Stomach (tissue), 9 donors: ENCODE data around the gene SORCS2. TPM values are rescaled to one million over a fixed set of nuclear protein-coding genes. Genes with fewer than 3 reads are reported as not detected.

Experiments
- DNase-seq, 2 donors: peaks; one replicate each; pipeline versions ENCODE4 v3.0.0 to v3.0.0-alpha.2; 2013 to 2019
- H3K27ac ChIP-seq, 5 donors: fragments of 200-600 bp in 4 of 5; sonication (generic) in 4 of 5; one replicate each; pipeline ENCODE4 v1.5.1; 2013 to 2019; ENCODE audit warnings: mild to moderate bottlenecking in 1 of 5, moderate library complexity in 1 of 5
- H3K27me3 ChIP-seq, 3 donors: fragments of 200-600 bp; sonication (generic); one replicate each; pipeline ENCODE4 v1.5.1; 2017 to 2019; ENCODE audit warnings: mixed run types in 1 of 3
- H3K36me3 ChIP-seq, 4 donors: fragments of 200-600 bp; sonication (generic); 1 replicate in 3 of 4; 2 replicates in 1 of 4; pipeline ENCODE4 v1.5.1; 2016 to 2019
- H3K4me1 ChIP-seq, 4 donors: fragments of 200-600 bp; sonication (generic); one replicate each; pipeline ENCODE4 v1.5.1; 2016 to 2019
- H3K4me3 ChIP-seq, 4 donors: fragments of 200-600 bp; sonication (generic) in 3 of 4; one replicate each; pipeline ENCODE4 v1.5.1; 2016 to 2019; ENCODE audit warnings: mild to moderate bottlenecking in 1 of 4
- H3K9me3 ChIP-seq, 4 donors: fragments of 200-600 bp; sonication (generic); one replicate each; pipeline ENCODE4 v1.5.1; 2016 to 2019
- CTCF ChIP-seq, 7 experiments: fragments of 450-650 bp in 4 of 7; fragments of 200-600 bp in 3 of 7; sonication (generic) in 3 of 7; IDR thresholded peaks; one replicate each; pipeline ENCODE4 v1.5.1; 2016 to 2019; ENCODE audit warnings: antibody characterized with exemption in 7 of 7, control low read depth in 2 of 7, mild to moderate bottlenecking in 1 of 7
- EP300 ChIP-seq: sonication (generic); formaldehyde crosslinking; IDR thresholded peaks from one replicate; pipeline ENCODE4 v1.6.1; 2017; ENCODE audit warnings: antibody characterized with exemption
- POLR2A ChIP-seq, 4 donors: fragments of 450-650 bp; IDR thresholded peaks; one replicate each; pipeline ENCODE4 v1.6.1; 2016; ENCODE audit warnings: antibody characterized with exemption in 4 of 4, control low read depth in 2 of 4, mild to moderate bottlenecking in 1 of 4, moderate library complexity in 1 of 4
- POLR2AphosphoS5 ChIP-seq, 3 donors: sonication (generic); formaldehyde crosslinking; IDR thresholded peaks; one replicate each; pipeline ENCODE4 v1.6.1; 2016; ENCODE audit warnings: antibody characterized with exemption in 3 of 3
- WGBS, 5 donors: extraction: QIAGEN DNeasy Blood & Tissue Kit in 3 of 5; methylation state at CpG; one replicate each; pipeline versions ENCODE4 v1.1.5 to v1.1.7; 2013 to 2018; 5-methylcytosine and 5-hydroxymethylcytosine counted together
- intact Hi-C: fragments of 100-400 bp; cut with DNase I; formaldehyde crosslinking; loops from one replicate; pipeline ENCODE4 v1.15.1; 2023; ENCODE audit warnings: low total_unique reads
- polyA plus RNA-seq, 3 donors: library from polyadenylated mRNA; stranded (reverse); fragments of 200-250 nt; gene quantifications; one replicate each; pipeline ENCODE4 v1.2.3, GENCODE V29; 2013
- total RNA-seq, 5 donors: library from RNA; depleted of rRNA; stranded (reverse); fragments of >200 nt; gene quantifications; one replicate each; pipeline versions ENCODE4 v1.1.0 to v1.2.3, GENCODE V29; 2014 to 2016
- donor health status: healthy with polysubstance abuse.
- donor health status: Bipolar disorder and iron deficiency.
- donor health status: healthy.

The SORCS2 gene
- total and polyA plus RNA-seq, 8 donors: under 0.01 to 13.0 (median 0.50) TPM; not detected in 1

DNA sequence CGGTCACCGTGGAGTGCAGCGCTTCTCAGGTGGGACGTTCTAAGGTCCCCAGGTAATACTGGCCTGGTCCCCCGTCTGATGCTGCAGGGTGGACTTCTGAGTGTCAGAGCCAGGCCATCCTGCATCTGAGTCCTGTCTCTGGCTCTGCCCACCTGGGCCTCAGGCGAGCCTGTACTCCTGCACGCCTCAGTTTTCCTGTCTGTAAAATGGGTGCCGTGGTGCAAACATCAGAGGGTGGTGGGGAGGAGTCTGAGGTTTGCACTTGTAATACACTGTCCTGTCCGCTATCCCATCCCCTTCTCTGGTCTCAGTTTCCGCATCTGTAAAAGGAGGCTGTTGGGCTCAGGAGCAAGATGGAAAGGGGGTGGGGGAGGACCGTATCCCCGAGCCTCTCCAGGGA is 41.3 kb downstream of the SORCS2 start:
- no peak overlapping the region for H3K27ac ChIP-seq
- peaks cover 0 to 6% (median 4%) of the 10 kb centered on the region in 4 donors for H3K9me3 ChIP-seq
- H3K4me1 ChIP-seq: peaks cover 0 to 7% (median 0%) of the 10 kb centered on the region in 4 donors
- H3K4me3 ChIP-seq: no peak overlapping the region
- DNase-seq: no peak
- WGBS, 5 donors: 67 to 92% (median 87%) methylated on average over 1 to 12 of the region's 12 CpGs
- intact Hi-C loops: no loop called here
- TF ChIP-seq POLR2A (IDR thresholded peaks at IDR 0.05) (no peak), EP300 (no peak), POLR2AphosphoS5 (IDR thresholded peaks at IDR 0.05) (no peak), CTCF (IDR thresholded peaks at IDR 0.05) (no peak)
- no peaks in the 10 kb centered on the region for H3K36me3 ChIP-seq
- H3K27me3 ChIP-seq: peaks cover 0 to 9% (median 6%) of the 10 kb centered on the region in 3 donors

DNA sequence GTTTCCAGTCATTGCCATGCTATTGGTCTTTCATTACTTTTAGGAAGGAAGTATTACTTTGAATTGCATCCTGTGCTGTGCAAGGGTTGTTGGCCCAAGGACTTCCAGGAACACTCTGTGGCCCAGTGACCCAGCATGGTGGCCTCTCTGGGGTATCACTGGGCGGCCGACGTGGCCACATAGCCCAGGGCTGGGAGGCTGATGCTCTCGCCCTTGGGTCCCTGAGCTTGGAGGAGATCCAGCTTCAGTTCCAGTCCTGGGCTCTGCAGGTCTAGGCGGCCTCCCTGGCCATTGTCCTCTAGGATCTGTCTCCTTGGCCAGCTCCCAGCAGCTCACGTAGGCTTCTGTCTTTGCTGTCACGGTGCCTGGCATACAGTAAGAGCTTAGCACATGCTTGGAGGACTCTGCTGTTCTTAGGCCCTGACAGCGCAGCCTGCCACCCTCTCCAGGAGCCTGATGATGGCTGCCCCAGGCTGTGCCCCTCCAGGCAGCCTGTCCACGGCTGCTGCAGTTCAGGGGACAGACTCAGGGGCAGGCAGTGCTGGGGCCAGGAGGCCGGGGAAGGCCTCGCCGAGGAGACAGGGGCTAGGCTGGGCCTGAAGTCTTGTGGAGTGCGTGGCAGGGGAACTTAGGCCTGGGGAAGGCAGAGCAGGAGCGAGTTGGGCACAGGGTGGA is 42.2 kb downstream of the SORCS2 start:
- H3K36me3 ChIP-seq: no peaks in the 10 kb centered on the region
- H3K4me3 ChIP-seq: no peak overlapping the region
- intact Hi-C loops: no loop called here
- peaks cover 0 to 18% (median 6%) of the 10 kb centered on the region in 3 donors for H3K27me3 ChIP-seq
- WGBS, 5 donors: 68 to 89% (median 82%) methylated on average over 10 to 14 of the region's 14 CpGs
- peaks cover 0 to 12% (median 7%) of the 10 kb centered on the region in 4 donors for H3K9me3 ChIP-seq
- H3K27ac ChIP-seq: no peak overlapping the region
- peaks cover 0 to 7% (median 0%) of the 10 kb centered on the region in 4 donors for H3K4me1 ChIP-seq
- TF ChIP-seq CTCF (IDR thresholded peaks at IDR 0.05): no peak
- TF ChIP-seq EP300: no peak
- no peak for TF ChIP-seq POLR2AphosphoS5 (IDR thresholded peaks at IDR 0.05)
- no peak for TF ChIP-seq POLR2A (IDR thresholded peaks at IDR 0.05)
- DNase-seq: no peak

GRCh38 chr4:7235030-7235380 is 42.7 kb downstream of the SORCS2 start:
- intact Hi-C loops: no loop called here
- H3K9me3 ChIP-seq: peaks cover 0 to 12% (median 7%) of the 10 kb centered on the region in 4 donors
- peaks cover 0 to 18% (median 6%) of the 10 kb centered on the region in 3 donors for H3K27me3 ChIP-seq
- no peak for DNase-seq
- TF ChIP-seq POLR2A (IDR thresholded peaks at IDR 0.05): no peak
- TF ChIP-seq POLR2AphosphoS5 (IDR thresholded peaks at IDR 0.05): no peak
- no peak for TF ChIP-seq EP300
- TF ChIP-seq CTCF (IDR thresholded peaks at IDR 0.05): no peak
- no peak overlapping the region for H3K27ac ChIP-seq
- no peaks in the 10 kb centered on the region for H3K36me3 ChIP-seq
- H3K4me3 ChIP-seq: no peak overlapping the region
- H3K4me1 ChIP-seq: peaks cover 0 to 7% (median 0%) of the 10 kb centered on the region in 4 donors
- 80 to 90% (median 88%) methylated on average over 14 of the region's 14 CpGs for WGBS, 5 donors

- Histone ChIP-seq H3K27ac (no peak overlapping the region), H3K4me1 (peaks cover 0 to 7% (median 0%) of the 10 kb centered on the region in 4 donors), H3K27me3 (peaks cover 0 to 18% (median 6%) of the 10 kb centered on the region in 3 donors), H3K36me3 (no peaks in the 10 kb centered on the region), H3K4me3 (no peak overlapping the region), H3K9me3 (peaks cover 0 to 12% (median 7%) of the 10 kb centered on the region in 4 donors)
- 21 to 51% (median 43%) methylated on average over 4 of the region's 4 CpGs for WGBS, 5 donors
- intact Hi-C loops: no loop called here
- no peak for TF ChIP-seq POLR2A (IDR thresholded peaks at IDR 0.05)
- no peak for TF ChIP-seq EP300
- no peak for TF ChIP-seq CTCF (IDR thresholded peaks at IDR 0.05)
- TF ChIP-seq POLR2AphosphoS5 (IDR thresholded peaks at IDR 0.05): no peak
- DNase-seq: peak in 1 of 2 donors; percentile 59
Observed at GRCh38 chr4:7236847-7237246, 44.5 kb downstream of the SORCS2 start.
